GM23338 (cell line): Measurements from ENCODE around the gene SH2D2A. TPM values are rescaled to one million over a fixed set of nuclear protein-coding genes. Genes with fewer than 3 reads are reported as not detected.

Experiments used
- ATAC-seq: fragments of 200-7000 bp; cut with Tn5 transposase; 3 replicates; pipeline ENCODE4 v1.9.1; 2020
- DNase-seq: peaks from one replicate; pipeline ENCODE4 v3.0.0-alpha.2; 2015; ENCODE audit warnings: low spot score
- H2AFZ ChIP-seq: fragments of 200-600 bp; sonication (generic); 2 replicates; pipeline ENCODE4 v1.8.0; 2016; ENCODE audit warnings: antibody characterized with exemption, mild to moderate bottlenecking, moderate library complexity
- H3F3A ChIP-seq: fragments of 200-600 bp; sonication (generic); replicated peaks from 2 replicates; pipeline ENCODE4 v1.8.0; 2017; ENCODE audit warnings: antibody characterized with exemption, mixed run types, low read depth
- H3K27ac ChIP-seq: fragments of 200-600 bp; sonication (generic); 2 replicates; pipeline ENCODE4 v1.6.1; 2016; ENCODE audit warnings: low read depth
- H3K27me3 ChIP-seq: fragments of 200-600 bp; sonication (generic); 2 replicates; pipeline ENCODE4 v1.8.0; 2016; ENCODE audit warnings: mild to moderate bottlenecking, mixed run types, moderate library complexity; ENCODE audit not compliant: insufficient read depth
- H3K36me3 ChIP-seq: fragments of 200-600 bp; sonication (generic); 2 replicates; pipeline ENCODE4 v1.8.0; 2016; ENCODE audit warnings: mild to moderate bottlenecking; ENCODE audit not compliant: insufficient read depth
- H3K4me1 ChIP-seq: fragments of 200-600 bp; sonication (generic); 2 replicates; pipeline ENCODE4 v1.8.0; 2016; ENCODE audit warnings: mild to moderate bottlenecking, moderate library complexity; ENCODE audit not compliant: insufficient read depth
- H3K4me2 ChIP-seq: fragments of 200-600 bp; sonication (generic); 2 replicates; pipeline ENCODE4 v1.7.1; 2017; ENCODE audit warnings: mixed run types
- H3K4me3 ChIP-seq: fragments of 200-600 bp; sonication (generic); 2 replicates; pipeline ENCODE4 v1.6.1; 2016; ENCODE audit warnings: mixed run types
- H3K79me2 ChIP-seq: fragments of 200-600 bp; sonication (generic); replicated peaks from 2 replicates; pipeline ENCODE4 v1.8.0; 2017; ENCODE audit warnings: mild to moderate bottlenecking; ENCODE audit not compliant: insufficient read depth
- H3K9me2 ChIP-seq: fragments of 200-600 bp; sonication (generic); 2 replicates; pipeline ENCODE4 v1.8.0; 2017; ENCODE audit not compliant: insufficient read depth
- H4K20me1 ChIP-seq: fragments of 200-600 bp; sonication (generic); replicated peaks from 2 replicates; pipeline ENCODE4 v1.8.0; 2017; ENCODE audit warnings: mild to moderate bottlenecking; ENCODE audit not compliant: insufficient read depth
- H3K27ac Mint-ChIP-seq: 2 replicates; pipeline ENCODE4 v1.8.0; 2020; ENCODE audit warnings: inconsistent platforms, mild to moderate bottlenecking, moderate library complexity, mixed read lengths
- H3K27me3 Mint-ChIP-seq: 3 replicates; pipeline ENCODE4 v1.8.0; 2022; ENCODE audit warnings: low read depth, mild to moderate bottlenecking, moderate library complexity, mixed read lengths, inconsistent platforms; ENCODE audit not compliant: insufficient read depth, poor library complexity
- H3K36me3 Mint-ChIP-seq: 3 replicates; pipeline ENCODE4 v1.8.0; 2021; ENCODE audit warnings: low read depth, mild to moderate bottlenecking, inconsistent platforms, moderate library complexity, mixed read lengths
- H3K4me1 Mint-ChIP-seq: 3 replicates; pipeline ENCODE4 v1.8.0; 2020; ENCODE audit warnings: mild to moderate bottlenecking, inconsistent platforms, mixed read lengths
- H3K4me3 Mint-ChIP-seq: 3 replicates; pipeline ENCODE4 v1.8.0; 2021; ENCODE audit warnings: moderate library complexity, mild to moderate bottlenecking, inconsistent platforms, mixed read lengths
- H3K9me3 Mint-ChIP-seq: 3 replicates; pipeline ENCODE4 v1.8.0; 2020; ENCODE audit warnings: moderate library complexity, mild to moderate bottlenecking, inconsistent platforms, mixed read lengths
- CREB1 ChIP-seq: fragments of 250-450 bp; sonication (Bioruptor Pico); IDR thresholded peaks from 2 replicates; pipeline ENCODE4 v1.5.0; 2020; ENCODE audit warnings: low read depth, mild to moderate bottlenecking, moderate library complexity
- ETS1 ChIP-seq: IDR thresholded peaks from 2 replicates; pipeline ENCODE4 v1.6.1; 2016; ENCODE audit warnings: antibody characterized with exemption
- EZH2phosphoT487 ChIP-seq: fragments of 200-600 bp; sonication (generic); IDR thresholded peaks from one replicate; pipeline ENCODE4 v1.8.1; 2018; ENCODE audit warnings: antibody characterized with exemption; ENCODE audit not compliant: unreplicated experiment
- JUNB ChIP-seq: IDR thresholded peaks from one replicate; pipeline ENCODE4 v1.6.1; 2016; ENCODE audit warnings: antibody characterized with exemption; ENCODE audit not compliant: unreplicated experiment
- NANOG ChIP-seq: IDR thresholded peaks from 2 replicates; pipeline ENCODE4 v1.6.1; 2016; ENCODE audit warnings: antibody characterized with exemption, borderline replicate concordance
- POLR2AphosphoS5 ChIP-seq: IDR thresholded peaks from 2 replicates; pipeline ENCODE4 v1.6.1; 2016; ENCODE audit warnings: antibody characterized with exemption, low read depth
- REST ChIP-seq: IDR thresholded peaks from one replicate; pipeline ENCODE4 v1.6.1; 2018; ENCODE audit warnings: antibody characterized with exemption; ENCODE audit not compliant: unreplicated experiment
- STAT1 ChIP-seq: IDR thresholded peaks from one replicate; pipeline ENCODE4 v1.6.1; 2016; ENCODE audit warnings: antibody characterized with exemption; ENCODE audit not compliant: unreplicated experiment
- ZNF114 ChIP-seq: fragments of 250-450 bp; sonication (Bioruptor Pico); IDR thresholded peaks from 2 replicates; pipeline ENCODE4 v1.5.0; 2020; ENCODE audit warnings: mild to moderate bottlenecking, moderate library complexity
- ZNF331 ChIP-seq: fragments of 250-450 bp; sonication (Bioruptor Pico); IDR thresholded peaks from 2 replicates; pipeline ENCODE4 v1.5.0; 2020; ENCODE audit warnings: low read depth, mild to moderate bottlenecking, moderate library complexity
- ZNF462 ChIP-seq: fragments of 250-450 bp; sonication (Bioruptor Pico); IDR thresholded peaks from 2 replicates; pipeline ENCODE4 v1.5.0; 2020; ENCODE audit warnings: mild to moderate bottlenecking, moderate library complexity
- polyA plus RNA-seq: library from polyadenylated mRNA; unstranded; fragments of >200 nt; fragmentation: Nextera tagmentation; extraction: Ambion mirVana; gene quantifications from 2 replicates; pipeline ENCODE4 v1.2.1, GENCODE V29; 2016
- total RNA-seq: library from RNA; depleted of rRNA; stranded (reverse); fragments of >200 nt; shearing (Covaris generic); gene quantifications from 2 replicates; pipeline ENCODE4 v1.2.3, GENCODE V29; 2014

SH2D2A gene
- total and polyA plus RNA-seq, 2 experiments from 2014 or later, result 5.5 to 11.5 TPM

- Histone ChIP-seq H2AFZ (no peak overlapping the region), H3K4me2 (no peak overlapping the region), H3K79me2 (no peaks in the 10 kb centered on the region), H3K27ac (no peak overlapping the region), H3K36me3 (no peaks in the 10 kb centered on the region), H3K4me1 (peaks cover 12% of the 10 kb centered on the region; the same call in 1 of the 2 replicates), H3F3A (0 out of 2 replicates have a peak, but pooled peaks cover 3% of the 10 kb centered on the region), H3K9me2 (no peaks in the 10 kb centered on the region), H4K20me1 (peaks cover 5% of the 10 kb centered on the region; the same call in 1 of the 2 replicates), H3K4me3 (no peak overlapping the region), H3K27me3 (peaks cover 97% of the 10 kb centered on the region)
- Mint-ChIP-seq H3K27me3 (peaks cover 58% of the 10 kb centered on the region), H3K4me1 (peaks cover 25% of the 10 kb centered on the region), H3K36me3 (no peaks in the 10 kb centered on the region), H3K9me3 (no peaks in the 10 kb centered on the region; the same call in 2 of the 3 replicates), H3K27ac (no peak overlapping the region), H3K4me3 (no peak overlapping the region)
- DNase-seq (no peak), ATAC-seq (no peak)
- no peak for TF ChIP-seq STAT1
- no peak for TF ChIP-seq JUNB
These were observed 40.9 kb upstream of the SH2D2A start for GRCh38 chr1:156857532-156857931.

GRCh38 chr1:156856282-156856785 lies 39.7 kb upstream of the SH2D2A start:
- no peak overlapping the region for H2AFZ ChIP-seq
- H3K36me3 ChIP-seq, result no peaks in the 10 kb centered on the region
- no peaks in the 10 kb centered on the region; the same call in 2 of the 3 replicates for H3K9me3 Mint-ChIP-seq
- no peak overlapping the region for H3K27ac ChIP-seq
- peaks cover 21% of the 10 kb centered on the region for H3K4me1 Mint-ChIP-seq
- H3K9me2 ChIP-seq, result no peaks in the 10 kb centered on the region
- DNase-seq (no peak), ATAC-seq (no peak)
- H3K4me3 ChIP-seq, result no peak overlapping the region
- H3K27me3 Mint-ChIP-seq, result peaks cover 53% of the 10 kb centered on the region
- peaks cover 97% of the 10 kb centered on the region for H3K27me3 ChIP-seq
- H4K20me1 ChIP-seq, result no peaks in the 10 kb centered on the region; the same call in 1 of the 2 replicates
- H3K4me3 Mint-ChIP-seq, result no peak overlapping the region
- no peaks in the 10 kb centered on the region for H3K36me3 Mint-ChIP-seq
- no peak overlapping the region for H3K4me2 ChIP-seq
- H3F3A ChIP-seq, result 0 out of 2 replicates have a peak, but pooled peaks cover 3% of the 10 kb centered on the region
- no peak overlapping the region for H3K27ac Mint-ChIP-seq
- H3K4me1 ChIP-seq, result peaks cover 12% of the 10 kb centered on the region; the same call in 1 of the 2 replicates
- no peaks in the 10 kb centered on the region for H3K79me2 ChIP-seq
- TF ChIP-seq REST (no peak), ETS1 (no peak), EZH2phosphoT487 (no peak), ZNF114 (no peak), POLR2AphosphoS5 (no peak), JUNB (no peak), CREB1 (CRISPR knock-in tag) (no peak), ZNF462 (CRISPR knock-in tag) (no peak), ZNF331 (no peak), STAT1 (no peak), NANOG (no peak)
